Stimulated activated CD8-positive, alpha-beta memory T cell treated with anti-CD3 and anti-CD28 coated beads, Interleukin-7, amount 100 ng/mL, for 24 hours (primary cell): Measurements from ENCODE around the gene FOSL1.
"Not testable (repeated sequence)": the region's sequence is repeated elsewhere in the genome, so short reads cannot be mapped to it uniquely, and the experiment has no call there.

ENCODE experiments used
- DNase-seq: peaks from one replicate; pipeline ENCODE4 v3.0.0-alpha.2; 2020; ENCODE audit warnings: low read depth

Gene FOSL1

DNA sequence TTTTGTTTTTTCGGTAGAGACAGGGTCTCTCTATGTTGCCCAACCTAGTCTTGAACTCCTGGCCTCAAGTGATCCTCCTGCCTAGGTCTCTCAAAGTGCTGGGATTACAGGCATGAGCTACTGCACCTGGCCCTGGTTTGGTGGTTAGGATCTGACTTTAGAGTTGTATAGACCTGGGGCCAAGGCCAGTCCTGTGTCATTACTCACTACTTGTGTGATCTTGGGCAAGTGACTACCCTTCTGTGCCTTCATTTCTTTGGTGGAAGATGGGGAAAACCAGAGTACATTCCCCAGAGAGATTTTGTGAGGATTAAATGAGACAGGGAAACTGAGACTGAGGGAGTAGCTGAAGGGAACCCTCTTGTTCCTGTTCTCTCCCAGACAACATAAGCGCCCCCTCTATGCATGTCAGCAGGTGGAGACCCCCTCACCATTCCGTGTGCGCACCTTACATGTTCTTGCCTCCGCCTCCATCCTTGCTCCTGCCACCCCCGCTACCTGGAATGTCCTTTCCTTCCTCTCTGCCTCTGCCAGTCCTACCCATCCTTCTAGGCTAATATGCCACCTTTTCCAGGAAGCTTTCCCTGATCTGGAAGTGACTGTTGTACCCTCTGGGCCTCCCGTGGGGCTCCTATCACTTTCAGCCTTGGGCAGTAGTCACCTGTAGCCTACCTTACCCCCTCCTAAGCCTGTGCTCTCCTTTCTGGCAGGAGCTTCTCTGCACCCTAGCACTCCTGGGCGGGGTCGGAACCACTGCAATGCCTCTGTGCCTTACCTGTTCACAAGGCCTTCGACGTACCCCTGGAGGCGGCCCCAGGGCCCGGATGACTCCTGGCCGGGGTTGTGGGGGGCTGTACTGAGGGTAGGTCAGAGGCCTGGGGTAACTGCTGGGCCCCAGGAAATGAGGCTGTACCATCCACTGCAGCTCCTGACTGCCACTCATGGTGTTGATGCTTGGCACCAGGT, 3.9 kb downstream of the FOSL1 start:
- no peak for DNase-seq

DNA sequence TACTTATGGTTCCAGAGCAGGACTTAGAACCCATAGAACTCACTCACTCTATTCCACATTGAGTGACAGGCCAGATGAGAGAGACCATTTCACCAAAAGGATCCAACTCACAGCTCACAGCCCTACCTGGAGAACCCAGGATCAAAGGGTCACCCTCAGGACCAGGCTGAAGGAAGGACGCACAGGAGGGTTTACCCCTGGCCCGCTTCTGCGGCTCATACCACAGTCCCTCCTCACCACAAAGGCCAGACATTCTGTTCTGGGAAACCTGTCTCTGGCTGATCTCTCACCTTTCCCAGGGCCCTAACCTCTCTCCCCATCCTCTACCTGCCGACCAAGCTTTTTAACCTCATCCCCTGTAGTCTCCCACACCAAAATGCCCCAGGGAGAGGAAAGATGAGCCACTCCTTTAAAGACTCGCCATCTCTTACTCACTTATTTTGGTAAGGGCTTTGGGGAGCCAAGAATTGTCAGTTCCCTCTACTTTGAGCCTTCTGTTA, 4.7 kb downstream of the FOSL1 start:
- no peak for DNase-seq

DNA sequence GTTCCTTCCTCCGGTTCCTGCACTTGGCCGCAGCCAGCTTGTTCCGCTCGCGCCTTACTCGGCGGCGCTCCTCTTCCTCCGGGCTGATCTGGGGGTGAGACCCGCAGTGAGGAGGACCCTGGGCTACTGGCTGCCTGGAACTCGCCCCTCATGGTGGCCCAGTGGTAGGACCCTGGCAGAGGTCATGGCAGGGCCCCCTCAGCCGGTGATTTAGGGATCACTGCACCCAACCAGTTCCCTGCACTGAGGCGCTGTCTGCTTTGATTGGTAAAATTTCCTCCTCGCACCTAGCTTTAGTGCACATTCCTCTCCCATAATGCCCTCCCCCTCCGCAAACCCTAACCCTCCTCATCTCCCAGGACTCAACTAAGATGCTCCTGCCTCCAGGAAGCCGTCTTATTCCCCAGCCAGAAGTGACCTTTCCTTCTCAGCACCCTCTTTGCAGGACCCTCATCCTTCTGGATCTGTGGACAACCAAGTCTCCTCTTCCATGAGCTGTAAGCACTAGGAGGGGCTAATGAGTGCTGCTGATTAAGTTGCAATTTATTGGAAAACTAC, 6.1 kb downstream of the FOSL1 start:
- DNase-seq: no peak

- no peak for DNase-seq
These were observed 7.4 kb downstream of the FOSL1 start for GRCh38 chr11:65892661-65893317.

GRCh38 chr11:65892137-65892540, 8.0 kb downstream of the FOSL1 start:
- DNase-seq: not testable (repeated sequence)

DNA sequence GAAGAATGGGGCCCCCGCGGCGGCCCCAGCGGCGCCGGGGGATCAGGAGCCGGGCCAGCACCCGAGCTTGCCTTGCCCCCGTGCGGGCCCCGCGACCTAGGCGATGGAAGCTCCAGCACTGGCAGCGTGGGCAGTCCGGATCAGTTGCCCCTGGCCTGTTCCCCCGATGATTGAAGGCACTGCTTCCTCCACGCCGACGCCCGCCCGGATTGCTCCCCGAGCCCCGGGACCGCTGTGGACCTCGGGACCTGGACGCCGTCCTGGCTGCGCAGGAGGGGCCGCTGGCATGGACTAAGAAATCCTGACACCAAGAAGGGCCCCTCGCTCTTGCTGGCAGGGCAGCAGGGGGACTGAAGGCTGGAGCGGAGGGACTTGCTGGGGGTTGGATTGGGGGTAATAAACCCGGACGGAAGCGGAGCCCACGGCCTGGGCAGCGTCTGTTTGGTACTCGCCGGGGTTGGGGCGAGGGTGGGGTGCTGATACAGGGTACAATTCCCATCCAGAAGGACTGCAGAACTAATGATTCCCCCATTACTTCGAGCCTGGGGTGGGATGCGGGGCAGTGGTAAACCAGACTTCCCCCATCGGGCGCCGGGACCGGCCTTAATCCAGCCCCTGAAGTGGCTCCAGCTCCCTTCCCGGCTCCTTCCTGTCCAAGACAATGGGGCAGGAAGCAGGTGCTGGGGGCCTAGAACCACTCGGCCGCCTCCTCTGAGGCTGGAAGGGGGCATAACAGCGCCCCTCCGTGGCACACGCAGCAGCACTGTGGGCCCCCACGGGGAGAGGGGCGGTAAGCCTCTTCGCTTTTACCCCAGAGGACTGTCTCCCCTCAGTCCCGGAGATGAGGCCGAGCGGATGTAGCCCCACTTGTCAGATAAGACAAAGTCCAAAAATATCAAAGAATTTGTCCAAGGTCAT, 8.7 kb downstream of the FOSL1 start:
- no peak for DNase-seq

GRCh38 chr11:65890324-65891218, 9.6 kb downstream of the FOSL1 start, which contains the start of gene CCDC85B:
CCDC85B (plus strand) TSS chr11:65890673; CDS start chr11:65890784, 111 bp downstream.
- peak; percentile 97 for DNase-seq

- peak; percentile 90 for DNase-seq
These were observed 11.9 kb downstream of the FOSL1 start, which contains the start of gene FIBP for GRCh38 chr11:65888163-65888814. FIBP (minus strand) TSS chr11:65888471; CDS start chr11:65888418, 53 bp downstream.

DNA sequence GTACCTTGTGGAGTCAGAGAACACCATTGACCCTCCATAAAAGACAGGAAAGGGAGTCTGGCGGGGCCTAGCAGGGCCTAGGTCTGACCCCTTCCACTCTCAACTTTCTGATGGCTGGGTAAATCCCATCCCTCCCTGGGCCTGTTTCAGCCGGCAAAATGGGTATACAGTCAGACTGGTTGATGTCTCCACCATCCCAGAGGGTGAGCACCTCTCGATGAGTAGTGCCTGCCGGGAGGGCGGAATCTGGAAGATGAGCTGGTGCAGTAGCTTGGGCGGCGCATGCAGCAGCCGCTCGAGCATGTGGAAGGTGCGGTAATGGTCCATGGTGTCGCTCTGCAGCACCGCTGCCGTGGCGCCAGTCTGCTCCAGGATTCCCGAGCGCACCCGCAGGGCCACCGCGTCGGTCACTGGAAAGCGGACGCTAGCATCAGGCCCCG, 12.4 kb downstream of the FOSL1 start:
- no peak for DNase-seq

GRCh38 chr11:65886826-65887722, 13.1 kb downstream of the FOSL1 start:
- no peak for DNase-seq

DNA sequence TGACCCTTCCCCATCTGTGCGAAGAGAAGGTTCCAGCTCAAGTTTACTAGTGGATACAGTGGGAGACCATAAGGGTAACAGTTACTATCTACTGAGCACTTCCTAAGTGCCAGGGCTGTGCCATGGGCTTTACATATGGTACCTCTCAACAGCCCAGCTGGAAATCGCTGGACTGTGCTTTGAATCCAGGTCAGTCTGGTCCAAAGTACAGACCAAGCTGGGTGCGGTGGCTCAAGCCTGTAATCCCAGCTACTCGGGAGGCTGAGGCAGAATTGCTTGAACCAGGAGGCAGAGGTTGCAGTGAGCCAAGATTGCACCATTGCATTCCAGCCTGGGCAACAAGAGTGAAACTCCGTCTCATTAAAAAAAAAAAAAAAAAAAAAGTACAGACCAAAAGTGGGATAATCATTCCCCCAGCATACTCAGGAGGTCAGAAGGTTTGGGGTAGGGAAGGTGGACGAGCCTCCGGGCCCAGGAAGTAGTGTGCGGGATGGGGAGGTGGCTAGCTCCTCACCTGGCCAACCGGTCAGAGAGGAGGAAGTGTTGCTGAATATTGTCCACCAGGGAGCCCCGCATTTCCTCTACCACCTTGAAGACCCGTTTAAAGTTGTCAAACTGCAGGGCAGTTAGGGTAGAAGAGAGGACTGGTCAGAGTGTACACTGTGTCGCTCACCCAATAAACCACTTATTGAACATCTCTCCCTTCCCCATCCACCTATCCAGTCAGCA, 14.2 kb downstream of the FOSL1 start:
- DNase-seq: no peak

GRCh38 chr11:65885231-65885630, 15.0 kb downstream of the FOSL1 start:
- no peak for DNase-seq

GRCh38 chr11:65884716-65885092, 15.5 kb downstream of the FOSL1 start:
- peak; percentile 60 for DNase-seq

- no peak for DNase-seq
These were observed 16.1 kb downstream of the FOSL1 start for GRCh38 chr11:65883786-65884715.

- no peak for DNase-seq
These were observed 17.0 kb downstream of the FOSL1 start for GRCh38 chr11:65883058-65883761.
